ENCODE data around the gene ADGRE3. TPM values are rescaled to one million over a fixed set of nuclear protein-coding genes. Genes with fewer than 3 reads are reported as not detected.

The ADGRE3 gene
- total RNA-seq, 1 donor from 2014 or later, result not detected

DNA sequence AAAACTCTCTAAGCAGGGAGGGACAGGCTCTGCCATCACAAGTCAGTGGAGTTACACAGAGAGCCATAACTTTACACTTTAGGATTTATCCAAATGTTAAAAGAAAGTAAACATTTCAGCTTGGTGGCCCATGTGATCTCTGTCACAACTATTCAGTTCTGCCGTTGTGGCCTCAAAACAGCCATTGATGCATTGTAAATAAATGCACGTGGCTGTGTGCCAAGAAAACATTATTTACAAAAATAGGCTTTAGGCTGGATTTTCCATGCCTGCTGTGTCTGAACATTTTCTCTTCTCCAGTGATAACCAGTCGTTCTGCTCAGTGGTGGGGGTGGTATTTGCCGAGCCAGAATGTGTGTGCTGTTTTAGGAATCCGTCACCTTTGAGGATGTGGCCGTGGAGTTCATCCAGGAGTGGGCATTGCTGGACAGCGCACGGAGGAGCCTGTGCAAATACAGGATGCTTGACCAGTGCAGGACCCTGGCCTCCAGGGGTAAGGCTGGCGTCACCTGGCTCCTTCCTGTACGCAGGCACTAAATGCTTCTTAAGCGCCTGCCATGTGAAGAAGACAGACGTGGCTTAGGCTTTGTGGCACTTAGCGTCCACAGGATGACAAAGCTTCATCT lies 20.1 kb upstream of the ADGRE3 start:
- H3K27me3 Mint-ChIP-seq (ENCODE audit: low read depth), result no peaks in the 10 kb centered on the region
- H3K4me1 Mint-ChIP-seq, result peaks cover 9% of the 10 kb centered on the region
- peaks cover 24% of the 10 kb centered on the region for H3K36me3 Mint-ChIP-seq
- no peak for TF ChIP-seq CTCF (IDR thresholded peaks at IDR 0.05; ENCODE audit: unreplicated experiment)
- no peak for DNase-seq (ENCODE audit: low spot score in 2 of 2, unreplicated experiment in 2 of 2)
- no peak overlapping the region for H3K4me3 Mint-ChIP-seq
- H3K27ac Mint-ChIP-seq, result no peak overlapping the region
- no peaks in the 10 kb centered on the region for H3K9me3 Mint-ChIP-seq

GRCh38 chr19:14689598-14690503 lies 15.2 kb upstream of the ADGRE3 start, which contains the start of gene ZNF333:
TSS of gene ZNF333 (plus strand) at chr19:14690048. CDS start at chr19:14693492, 3,444 bp downstream.
- H3K36me3 Mint-ChIP-seq, result no peaks in the 10 kb centered on the region

DNA sequence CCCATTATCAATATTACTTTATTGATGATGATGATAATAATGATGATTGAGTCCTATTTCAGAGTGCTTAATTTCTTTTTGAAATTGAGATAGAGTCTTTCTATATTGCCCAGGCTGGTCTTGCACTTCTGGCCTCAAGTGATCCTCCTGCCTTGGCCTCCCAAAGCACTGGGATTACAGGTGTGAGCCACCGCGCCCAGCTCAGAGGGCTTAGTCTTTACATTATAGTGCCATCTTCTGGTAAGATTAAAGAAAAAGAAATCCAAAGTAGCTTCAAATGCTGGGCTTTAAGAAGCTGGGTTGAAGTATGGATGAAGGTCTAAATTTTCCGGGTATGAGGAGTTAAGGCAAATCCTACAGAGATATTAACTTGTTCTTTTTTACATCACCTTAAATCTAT lies 11.8 kb upstream of the ADGRE3 start:
- peaks cover 11% of the 10 kb centered on the region for H3K4me1 Mint-ChIP-seq
- H3K4me3 Mint-ChIP-seq, result no peak overlapping the region
- no peak for TF ChIP-seq CTCF (IDR thresholded peaks at IDR 0.05; ENCODE audit: unreplicated experiment)
- H3K27ac Mint-ChIP-seq, result no peak overlapping the region
- no peak for DNase-seq (ENCODE audit: low spot score in 2 of 2, unreplicated experiment in 2 of 2)
- no peaks in the 10 kb centered on the region for H3K9me3 Mint-ChIP-seq
- H3K27me3 Mint-ChIP-seq (ENCODE audit: low read depth), result peaks cover 29% of the 10 kb centered on the region
- no peaks in the 10 kb centered on the region for H3K36me3 Mint-ChIP-seq

More at GRCh38 chr19:14689598-14690503, 15.2 kb upstream of the ADGRE3 start, which contains the start of gene ZNF333:
- DNase-seq (ENCODE audit: low spot score in 2 of 2, unreplicated experiment in 2 of 2), result peak; percentile 92 to 93
- peak within 1 kb of the TSS; percentile 99 for H3K27ac Mint-ChIP-seq
- H3K4me3 Mint-ChIP-seq, result peak within 1 kb of the TSS; percentile 92
- peaks cover 17% of the 10 kb centered on the region for H3K27me3 Mint-ChIP-seq (ENCODE audit: low read depth)
- TF ChIP-seq CTCF (IDR thresholded peaks at IDR 0.05; ENCODE audit: unreplicated experiment), result no peak
- H3K9me3 Mint-ChIP-seq, result no peaks in the 10 kb centered on the region
- peaks cover 11% of the 10 kb centered on the region for H3K4me1 Mint-ChIP-seq

GRCh38 chr19:14683439-14683838 lies 8.8 kb upstream of the ADGRE3 start:
- no peak for DNase-seq (ENCODE audit: low spot score in 2 of 2, unreplicated experiment in 2 of 2)
- Mint-ChIP-seq H3K27me3 (ENCODE audit: low read depth) (peaks cover 29% of the 10 kb centered on the region), H3K36me3 (no peaks in the 10 kb centered on the region), H3K9me3 (no peaks in the 10 kb centered on the region), H3K4me1 (no peaks in the 10 kb centered on the region), H3K27ac (no peak overlapping the region), H3K4me3 (no peak overlapping the region)
- no peak for TF ChIP-seq CTCF (IDR thresholded peaks at IDR 0.05; ENCODE audit: unreplicated experiment)

DNA sequence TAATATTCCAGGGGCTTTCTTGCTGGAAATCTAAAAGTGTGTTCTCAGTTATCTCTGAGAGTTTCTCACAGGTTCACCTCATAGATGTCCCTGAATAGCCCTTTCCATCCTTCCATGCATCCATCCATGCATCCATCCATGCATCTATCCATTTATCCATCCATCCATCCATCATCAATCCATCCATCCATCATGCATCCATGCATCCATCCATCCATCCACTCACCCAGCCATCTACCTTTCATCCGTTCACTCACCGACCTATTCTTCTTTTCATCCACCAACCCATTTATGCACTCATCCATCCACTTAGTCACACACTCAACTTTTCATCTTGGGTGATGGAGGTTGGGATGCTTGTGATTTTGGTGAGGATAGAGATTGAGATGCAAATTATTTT lies 7.4 kb upstream of the ADGRE3 start:
- no peaks in the 10 kb centered on the region for H3K36me3 Mint-ChIP-seq
- peaks cover 28% of the 10 kb centered on the region for H3K27me3 Mint-ChIP-seq (ENCODE audit: low read depth)
- no peak for TF ChIP-seq CTCF (IDR thresholded peaks at IDR 0.05; ENCODE audit: unreplicated experiment)
- H3K9me3 Mint-ChIP-seq, result no peaks in the 10 kb centered on the region
- no peak overlapping the region for H3K4me3 Mint-ChIP-seq
- H3K4me1 Mint-ChIP-seq, result no peaks in the 10 kb centered on the region
- no peak for DNase-seq (ENCODE audit: low spot score in 2 of 2, unreplicated experiment in 2 of 2)
- H3K27ac Mint-ChIP-seq, result no peak overlapping the region

Measured in mesothelial cell of epicardium (in vitro differentiated cells).